Neural progenitor cell (in vitro differentiated cells): ENCODE measurements around the gene PHYHD1.

Experiments
- EZH2 ChIP-seq: fragments of 200-600 bp; sonication (generic); IDR thresholded peaks from 2 replicates; pipeline ENCODE4 v1.6.1; 2017; ENCODE audit warnings: antibody characterized with exemption, mild to moderate bottlenecking, moderate library complexity
- EZH2phosphoT487 ChIP-seq: fragments of 200-600 bp; sonication (generic); IDR thresholded peaks from 2 replicates; pipeline ENCODE4 v1.6.1; 2017; ENCODE audit warnings: antibody characterized with exemption
- TF ChIP-seq, protein P1 (sequence below): fragments of 200-600 bp; sonication (generic); IDR thresholded peaks from 2 replicates; pipeline ENCODE4 v1.5.1; 2017; ENCODE audit warnings: antibody characterized with exemption, mild to moderate bottlenecking

DNA sequence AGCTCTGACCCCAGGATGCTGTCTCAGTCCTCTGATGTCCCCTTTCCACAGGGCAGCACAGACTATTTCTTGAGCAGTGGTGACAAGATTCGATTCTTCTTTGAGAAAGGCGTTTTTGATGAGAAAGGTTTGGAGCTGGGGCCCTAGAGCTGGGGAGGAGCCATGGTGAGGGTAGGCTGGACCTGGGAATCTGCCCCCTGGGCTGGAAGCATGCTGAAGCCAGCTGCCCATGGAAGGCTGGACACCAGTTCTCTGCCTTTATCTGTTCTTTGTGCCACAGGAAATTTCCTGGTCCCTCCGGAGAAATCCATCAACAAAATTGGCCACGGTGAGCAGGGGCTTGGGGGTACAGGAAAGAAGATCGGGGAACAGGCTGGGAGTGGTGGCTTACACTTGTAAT, 12.9 kb downstream of the PHYHD1 start:
- TF ChIP-seq, protein P1, sequence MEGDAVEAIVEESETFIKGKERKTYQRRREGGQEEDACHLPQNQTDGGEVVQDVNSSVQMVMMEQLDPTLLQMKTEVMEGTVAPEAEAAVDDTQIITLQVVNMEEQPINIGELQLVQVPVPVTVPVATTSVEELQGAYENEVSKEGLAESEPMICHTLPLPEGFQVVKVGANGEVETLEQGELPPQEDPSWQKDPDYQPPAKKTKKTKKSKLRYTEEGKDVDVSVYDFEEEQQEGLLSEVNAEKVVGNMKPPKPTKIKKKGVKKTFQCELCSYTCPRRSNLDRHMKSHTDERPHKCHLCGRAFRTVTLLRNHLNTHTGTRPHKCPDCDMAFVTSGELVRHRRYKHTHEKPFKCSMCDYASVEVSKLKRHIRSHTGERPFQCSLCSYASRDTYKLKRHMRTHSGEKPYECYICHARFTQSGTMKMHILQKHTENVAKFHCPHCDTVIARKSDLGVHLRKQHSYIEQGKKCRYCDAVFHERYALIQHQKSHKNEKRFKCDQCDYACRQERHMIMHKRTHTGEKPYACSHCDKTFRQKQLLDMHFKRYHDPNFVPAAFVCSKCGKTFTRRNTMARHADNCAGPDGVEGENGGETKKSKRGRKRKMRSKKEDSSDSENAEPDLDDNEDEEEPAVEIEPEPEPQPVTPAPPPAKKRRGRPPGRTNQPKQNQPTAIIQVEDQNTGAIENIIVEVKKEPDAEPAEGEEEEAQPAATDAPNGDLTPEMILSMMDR, result no peak
- TF ChIP-seq EZH2, result no peak
- TF ChIP-seq EZH2phosphoT487, result no peak
